ENCODE measurements around the gene LRRTM4.

- TF ChIP-seq CTCF (IDR thresholded peaks at IDR 0.05) (no peak), POLR2A (IDR thresholded peaks at IDR 0.05) (no peak)
These were observed 592.0 kb downstream of the LRRTM4 start for GRCh38 chr2:76930056-76930744.
